ENCODE results near the gene PCDHGC3. TPM values are rescaled to one million over a fixed set of nuclear protein-coding genes. Genes with fewer than 3 reads are reported as not detected.

PCDHGC3 gene
- total and polyA plus RNA-seq, 2 of the 8 experiments (the other 6 are each of a cell fraction or from before 2014, with no cell fraction given) = 4.7 to 18.6 TPM

- TF ChIP-seq CTCF (IDR thresholded peaks at IDR 0.05; ENCODE audit: control extremely low read depth in 1 of 3, insufficient read depth in 1 of 3, low read depth in 1 of 3, low read length in 3 of 3) (no peak), RBBP5 (IDR thresholded peaks at IDR 0.05; ENCODE audit: borderline replicate concordance, low read depth, low read length) (peak; percentile 76; the same call in 1 of the 2 replicates), ZNF274 (IDR thresholded peaks at IDR 0.05; ENCODE audit: borderline replicate concordance, extremely low read depth, low read length) (no peak), MAX (IDR thresholded peaks at IDR 0.05) (peak; percentile 13; the same call in 1 of the 2 replicates), GABPA (IDR thresholded peaks at IDR 0.05; ENCODE audit: borderline replicate concordance, insufficient read depth, low read length) (0 out of 2 replicates have a peak, but pooled peaks have one; percentile 32), KDM4A (IDR thresholded peaks at IDR 0.05; ENCODE audit: low read depth, low read length, severe bottlenecking) (peak; percentile 90), EZH2 (IDR thresholded peaks at IDR 0.05; ENCODE audit: low read depth, low read length, severe bottlenecking) (peak; percentile 47), EGR1 (IDR thresholded peaks at IDR 0.05; ENCODE audit: borderline replicate concordance, low read depth, low read length) (no peak)
These were observed 556 bp downstream of the PCDHGC3 start (continued) for GRCh38 chr5:141476132-141476911.
